ENCODE data around the gene HTR3B. TPM values are rescaled to one million over a fixed set of nuclear protein-coding genes. Genes with fewer than 3 reads are reported as not detected.
"Not testable (repeated sequence)": the region's sequence is repeated elsewhere in the genome, so short reads cannot be mapped to it uniquely, and the experiment has no call there.

HTR3B gene
- total and polyA plus RNA-seq, 8 donors = not detected

GRCh38 chr11:113923572-113923971 is 19.0 kb downstream of the HTR3B start:
- ATAC-seq = no peak
- no peak for DNase-seq
- Histone ChIP-seq H3K36me3 (no peaks in the 10 kb centered on the region), H3K9me3 (no peaks in the 10 kb centered on the region), H3K4me1 (no peaks in the 10 kb centered on the region), H3K27me3 (no peaks in the 10 kb centered on the region), H3K4me3 (no peak overlapping the region), H3K27ac (no peak overlapping the region)
- intact Hi-C loops (cut with DNase I) = no loop called here
- no peak for FAIRE-seq
- no peak for TF ChIP-seq CTCF (IDR thresholded peaks at IDR 0.05)
- 71 to 80% methylated on average over 2 of the region's 2 CpGs for WGBS, 2 donors

DNA sequence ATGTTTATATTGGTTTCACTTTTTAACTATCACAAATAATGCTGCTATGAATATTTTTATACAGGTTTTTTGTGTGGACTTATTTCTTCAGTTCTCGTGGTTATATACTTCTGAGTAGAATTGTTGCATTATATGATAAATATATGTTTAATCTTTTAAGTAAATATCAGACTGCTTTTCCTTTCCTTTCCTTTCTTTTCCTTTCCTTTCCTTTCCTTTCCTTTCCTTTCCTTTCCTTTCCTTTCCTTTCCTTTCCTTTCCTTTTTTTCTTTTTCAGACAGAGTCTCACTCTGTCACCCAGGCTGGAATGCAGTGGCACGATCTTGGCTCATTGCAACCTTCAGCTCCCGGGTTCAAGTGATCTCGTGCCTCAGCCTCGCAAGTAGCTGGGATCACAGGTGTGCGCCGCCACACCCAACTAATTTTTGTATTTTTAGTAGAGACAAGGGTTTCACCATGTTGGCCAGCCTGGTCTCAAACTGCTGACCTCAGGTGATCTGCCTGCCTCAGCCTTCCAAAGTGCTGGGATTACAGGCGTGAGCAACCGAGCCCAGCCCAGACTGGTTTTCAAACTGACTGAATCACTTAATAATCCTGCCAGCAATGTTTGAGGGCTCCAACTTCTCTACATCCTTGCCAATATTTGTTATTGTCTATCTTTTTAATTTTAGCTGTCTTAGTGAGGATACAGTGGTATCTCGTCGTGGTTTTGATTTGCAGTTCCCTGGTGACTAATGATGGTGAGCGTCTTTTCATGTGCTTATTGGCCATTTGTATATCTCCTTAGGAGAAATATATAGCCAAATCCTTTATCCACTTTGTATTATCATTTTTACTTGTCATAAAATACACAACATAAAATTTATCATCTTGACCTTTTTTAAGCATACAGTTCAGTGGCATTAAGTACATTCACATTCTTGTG is 21.9 kb downstream of the HTR3B start:
- FAIRE-seq (no peak), DNase-seq (no peak), ATAC-seq (no peak)
- Histone ChIP-seq H3K4me3 (no peak overlapping the region), H3K36me3 (no peaks in the 10 kb centered on the region), H3K27ac (no peak overlapping the region), H3K9me3 (no peaks in the 10 kb centered on the region), H3K4me1 (no peaks in the 10 kb centered on the region), H3K27me3 (no peaks in the 10 kb centered on the region)
- 63 to 67% methylated on average over 12 of the region's 12 CpGs for WGBS, 2 donors
- intact Hi-C loops (cut with DNase I) = no loop called here
- TF ChIP-seq CTCF (IDR thresholded peaks at IDR 0.05) = no peak

GRCh38 chr11:113928311-113928710 is 23.7 kb downstream of the HTR3B start:
- Histone ChIP-seq H3K27ac (no peak overlapping the region), H3K27me3 (no peaks in the 10 kb centered on the region), H3K36me3 (no peaks in the 10 kb centered on the region), H3K4me1 (no peaks in the 10 kb centered on the region), H3K9me3 (no peaks in the 10 kb centered on the region), H3K4me3 (no peak overlapping the region)
- DNase-seq (no peak), ATAC-seq (no peak), FAIRE-seq (no peak)
- no peak for TF ChIP-seq CTCF (IDR thresholded peaks at IDR 0.05)
- 71 to 82% methylated on average over 5 of the region's 5 CpGs for WGBS, 2 donors
- intact Hi-C loops (cut with DNase I) = no loop called here

GRCh38 chr11:113932788-113933187 is 28.2 kb downstream of the HTR3B start:
- Histone ChIP-seq H3K4me1 (no peaks in the 10 kb centered on the region), H3K4me3 (no peak overlapping the region), H3K9me3 (no peaks in the 10 kb centered on the region), H3K27ac (no peak overlapping the region), H3K36me3 (no peaks in the 10 kb centered on the region), H3K27me3 (no peaks in the 10 kb centered on the region)
- no peak for FAIRE-seq
- no peak for ATAC-seq
- no peak for TF ChIP-seq CTCF (IDR thresholded peaks at IDR 0.05)
- whole genome bisulfite sequencing, 2 donors = 68 to 77% methylated on average over 7 of the region's 7 CpGs
- intact Hi-C loops (cut with DNase I) = no loop called here
- no peak for DNase-seq

GRCh38 chr11:113934193-113934592 is 29.6 kb downstream of the HTR3B start:
- ATAC-seq = not testable (repeated sequence)

More at GRCh38 chr11:113934193-113934592, 29.6 kb downstream of the HTR3B start:
- DNase-seq; intact Hi-C loops (cut with DNase I); H3K36me3 ChIP-seq; H3K4me1 ChIP-seq; H3K9me3 ChIP-seq; H3K27ac ChIP-seq; FAIRE-seq; H3K27me3 ChIP-seq; H3K4me3 ChIP-seq: not testable (repeated sequence)
- 95 to 97% methylated on average over 3 of the region's 3 CpGs for WGBS, 2 donors
